BLaER1 treated with 17β-estradiol and CSF1 and Interleukin-3, amounts not matched to agents 10 nM and 100 nM (cell line): ENCODE data around the gene POLD4.

Source experiments
- H3K27ac ChIP-seq, 11 experiments: shearing (Covaris generic); formaldehyde crosslinking; 2 replicates each; pipeline ENCODE4 v1.8.1; 2022
- H3K27me3 ChIP-seq, 11 experiments: shearing (Covaris generic); formaldehyde crosslinking; 2 replicates each; pipeline ENCODE4 v1.8.1; 2022
- H3K36me3 ChIP-seq, 11 experiments: shearing (Covaris generic); formaldehyde crosslinking; 2 replicates each; pipeline ENCODE4 v1.8.1; 2022
- H3K4me1 ChIP-seq, 10 experiments: shearing (Covaris generic); formaldehyde crosslinking; 2 replicates each; pipeline ENCODE4 v1.8.1; 2022
- H3K4me2 ChIP-seq, 11 experiments: shearing (Covaris generic); formaldehyde crosslinking; 2 replicates each; pipeline ENCODE4 v1.8.1; 2022
- H3K4me3 ChIP-seq, 10 experiments: shearing (Covaris generic); formaldehyde crosslinking; 2 replicates each; pipeline ENCODE4 v1.8.1; 2022
- H3K9ac ChIP-seq, 11 experiments: shearing (Covaris generic); formaldehyde crosslinking; 2 replicates each; pipeline ENCODE4 v1.8.1; 2022
- H3K9me3 ChIP-seq, 11 experiments: shearing (Covaris generic); formaldehyde crosslinking; replicated peaks in 1 of 11; 2 replicates each; pipeline ENCODE4 v1.8.1; 2022
- H4K20me1 ChIP-seq, 11 experiments: shearing (Covaris generic); formaldehyde crosslinking; 2 replicates each; pipeline ENCODE4 v1.8.1; 2022
- Cebpa-rat ChIP-seq, 11 experiments: shearing (Covaris generic); IDR thresholded peaks; 2 replicates each; pipeline ENCODE4 v1.8.1; 2022

POLD4 gene

DNA sequence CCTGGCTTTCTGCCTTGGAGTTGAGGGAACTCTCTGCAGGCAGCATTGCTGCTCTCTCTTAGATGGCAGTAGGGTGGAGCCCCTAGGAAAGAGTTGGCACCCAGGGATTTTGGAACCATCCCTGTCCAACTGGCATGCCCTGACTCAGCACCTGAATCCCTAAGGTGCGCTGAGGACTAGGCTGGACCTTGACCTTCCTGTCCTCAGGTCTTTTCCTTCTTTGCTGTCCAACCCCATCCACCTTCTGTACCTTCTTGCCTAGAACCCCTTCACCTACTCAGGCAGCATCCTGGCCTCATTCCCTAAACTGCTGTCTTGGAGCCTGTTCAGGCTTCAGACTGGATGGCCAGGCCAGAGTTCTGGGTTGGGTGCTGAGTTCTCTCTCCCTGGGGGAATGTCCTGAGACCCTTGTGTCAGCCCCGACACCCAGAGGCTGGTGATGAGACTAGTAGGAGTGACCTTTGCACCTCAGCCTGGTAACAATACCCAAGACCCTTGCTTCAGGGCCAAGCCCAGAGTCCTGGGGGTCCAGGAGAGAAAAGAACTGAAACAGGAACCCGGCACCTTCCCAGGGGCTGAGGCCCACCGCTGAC is 2.5 kb upstream of the POLD4 start:
- Histone ChIP-seq H3K27me3 (no peaks in the 10 kb centered on the region), H3K4me2 (peak overlapping the region; percentile 91 to 100 (median 98)), H3K36me3 (no peaks in the 10 kb centered on the region), H3K9ac (peak overlapping the region; percentile 76 to 96 (median 90); a peak in 21 of 22 replicates), H4K20me1 (peaks cover 0 to 3% (median 0%) of the 10 kb centered on the region in 11 experiments; a peak in 2 of 22 replicates), H3K4me3 (peak overlapping the region in 4 of 10 experiments; percentile 11 to 45 (median 28); a peak in 6 of 20 replicates), H3K27ac (peak overlapping the region; percentile 45 to 99 (median 96); a peak in 20 of 22 replicates), H3K9me3 (no peaks in the 10 kb centered on the region), H3K4me1 (peaks cover 65 to 75% (median 66%) of the 10 kb centered on the region in 10 experiments)
- no peak for TF ChIP-seq Cebpa-rat (IDR thresholded peaks at IDR 0.05)

- H4K20me1 ChIP-seq = peaks cover 0 to 6% (median 0%) of the 10 kb centered on the region in 11 experiments; a peak in 2 of 22 replicates
- H3K4me3 ChIP-seq = peak overlapping the region in 3 of 10 experiments; percentile 55 to 83 (median 74); a peak in 4 of 20 replicates
- peak overlapping the region; percentile 91 to 100 (median 98) for H3K4me2 ChIP-seq
- peak overlapping the region; percentile 63 to 99 (median 96); a peak in 20 of 22 replicates for H3K27ac ChIP-seq
- peaks cover 70 to 80% (median 73%) of the 10 kb centered on the region in 10 experiments for H3K4me1 ChIP-seq
- TF ChIP-seq Cebpa-rat (IDR thresholded peaks at IDR 0.05) = no peak
- H3K9ac ChIP-seq = peak overlapping the region; percentile 82 to 96 (median 91)
- H3K36me3 ChIP-seq = no peaks in the 10 kb centered on the region
- H3K27me3 ChIP-seq = no peaks in the 10 kb centered on the region
- H3K9me3 ChIP-seq = no peaks in the 10 kb centered on the region
Measured at GRCh38 chr11:67355023-67355793, 1.9 kb upstream of the POLD4 start.

DNA sequence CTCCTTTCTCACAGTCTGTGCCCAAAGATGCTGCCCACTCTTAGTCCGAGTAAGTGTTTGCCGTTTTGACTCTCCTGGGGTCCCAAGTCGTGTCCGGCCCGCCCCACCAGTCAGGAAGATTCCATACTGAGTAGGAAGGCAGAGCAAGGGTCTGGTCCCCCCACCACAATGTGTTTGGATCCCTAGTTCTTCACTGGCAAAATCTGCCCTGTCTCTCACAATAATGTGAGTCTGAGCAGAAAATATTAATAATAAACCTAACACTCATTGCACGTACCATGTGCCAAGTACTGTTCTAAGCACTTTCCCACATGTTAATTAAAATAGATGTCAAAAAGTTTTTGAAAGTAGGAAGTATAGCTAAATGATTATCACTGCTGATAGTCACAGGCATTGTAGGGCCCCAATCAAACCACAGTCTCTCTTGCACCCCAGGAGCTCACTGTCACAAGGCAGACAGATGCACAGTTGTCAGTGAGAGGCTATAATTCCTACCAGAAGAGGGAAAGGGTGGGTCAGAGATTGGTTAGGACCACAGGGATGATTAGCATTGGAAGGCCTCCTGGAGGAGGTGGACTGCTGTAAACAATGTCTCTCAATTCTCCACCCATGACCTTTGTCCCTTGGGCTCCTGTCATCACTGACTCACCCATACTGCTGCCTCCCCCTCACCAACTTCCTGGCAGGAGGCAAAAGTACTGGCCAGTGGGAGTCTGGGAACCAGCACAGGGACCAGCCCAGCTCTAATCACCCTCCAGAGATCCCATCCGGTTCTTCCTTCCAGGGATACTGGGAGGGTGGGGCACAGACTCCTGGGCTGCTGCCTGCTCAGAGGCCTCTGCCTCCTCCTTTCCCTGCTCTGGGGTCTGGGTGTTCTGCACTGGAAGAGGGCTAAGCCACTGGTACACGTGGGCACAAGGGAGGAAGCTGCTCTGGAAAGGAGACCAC is 1.0 kb upstream of the POLD4 start:
- H3K4me2 ChIP-seq = peak overlapping the region; percentile 91 to 100 (median 98)
- peaks cover 0 to 6% (median 0%) of the 10 kb centered on the region in 11 experiments; a peak in 2 of 22 replicates for H4K20me1 ChIP-seq
- peak overlapping the region; percentile 82 to 96 (median 91) for H3K9ac ChIP-seq
- peaks cover 76 to 82% (median 81%) of the 10 kb centered on the region in 10 experiments for H3K4me1 ChIP-seq
- TF ChIP-seq Cebpa-rat (IDR thresholded peaks at IDR 0.05) = no peak
- H3K27me3 ChIP-seq = no peaks in the 10 kb centered on the region
- peak overlapping the region; percentile 63 to 99 (median 96); a peak in 21 of 22 replicates for H3K27ac ChIP-seq
- no peaks in the 10 kb centered on the region for H3K36me3 ChIP-seq
- peak overlapping the region in 9 of 10 experiments; percentile 42 to 83 (median 63); a peak in 12 of 20 replicates for H3K4me3 ChIP-seq
- H3K9me3 ChIP-seq = no peaks in the 10 kb centered on the region

DNA sequence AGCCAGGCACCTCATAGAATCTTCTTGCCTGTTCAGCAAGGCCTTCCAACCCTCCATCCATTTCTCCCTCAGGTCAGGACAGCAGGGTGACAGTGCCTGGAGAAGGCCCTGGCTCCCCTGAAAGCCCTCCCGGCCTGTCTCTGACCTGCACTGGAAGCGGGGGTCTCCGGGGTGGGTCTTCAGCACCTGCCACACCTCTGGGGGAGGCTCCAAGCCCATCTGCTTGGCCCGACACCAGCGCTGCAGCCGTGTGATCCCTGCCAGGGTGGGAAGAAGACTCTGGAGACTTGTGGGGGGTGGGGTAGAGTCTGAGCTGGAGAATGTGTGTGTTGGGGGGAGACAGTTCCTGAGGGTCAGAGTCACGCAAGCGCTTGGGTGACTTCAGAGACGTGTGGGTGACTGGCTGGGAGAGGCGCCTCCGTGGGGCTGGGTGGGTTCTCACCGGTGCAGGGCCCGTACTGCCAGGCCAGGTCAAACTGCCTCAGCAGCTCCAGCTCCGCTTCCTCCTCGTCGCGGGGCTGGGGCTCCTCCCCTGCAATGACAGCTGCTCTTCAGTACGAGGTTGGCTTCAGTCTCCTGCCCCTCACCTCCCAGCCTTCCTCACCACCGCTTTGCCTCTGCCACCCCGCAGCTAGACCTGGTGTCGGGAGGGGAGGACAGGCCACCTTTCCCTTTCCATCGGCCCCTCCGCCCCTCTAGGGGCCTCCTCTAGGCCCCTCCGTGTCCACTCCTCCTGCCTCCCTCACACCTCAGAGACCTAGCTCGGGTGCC is 615 bp downstream of the POLD4 start:
- Histone ChIP-seq H3K4me1 (peaks cover 64 to 90% (median 82%) of the 10 kb centered on the region in 10 experiments), H3K9me3 (no peaks in the 10 kb centered on the region), H3K9ac (peak overlapping the region; percentile 82 to 96 (median 91)), H3K27me3 (no peaks in the 10 kb centered on the region), H4K20me1 (peaks cover 0 to 6% (median 0%) of the 10 kb centered on the region in 11 experiments; a peak in 2 of 22 replicates), H3K27ac (peak overlapping the region; percentile 87 to 99 (median 96)), H3K4me2 (peak overlapping the region; percentile 91 to 100 (median 99)), H3K4me3 (peak overlapping the region; percentile 60 to 83 (median 70)), H3K36me3 (no peaks in the 10 kb centered on the region)
- TF ChIP-seq Cebpa-rat (IDR thresholded peaks at IDR 0.05) = no peak

- Histone ChIP-seq H3K4me1 (peaks cover 55 to 79% (median 71%) of the 10 kb centered on the region in 10 experiments), H3K27me3 (no peaks in the 10 kb centered on the region), H4K20me1 (peaks cover 0 to 6% (median 0%) of the 10 kb centered on the region in 11 experiments; a peak in 2 of 22 replicates), H3K9ac (peak overlapping the region; percentile 6 to 96 (median 58); a peak in 16 of 22 replicates), H3K27ac (peak overlapping the region in 9 of 11 experiments; percentile 41 to 99 (median 54); a peak in 17 of 22 replicates), H3K4me3 (peak overlapping the region in 3 of 10 experiments; percentile 14 to 44 (median 36); a peak in 3 of 20 replicates), H3K36me3 (no peaks in the 10 kb centered on the region), H3K9me3 (no peaks in the 10 kb centered on the region), H3K4me2 (peak overlapping the region; percentile 91 to 100 (median 99))
- no peak for TF ChIP-seq Cebpa-rat (IDR thresholded peaks at IDR 0.05)
Measured at GRCh38 chr11:67351275-67352005, 1.9 kb downstream of the POLD4 start.

- Histone ChIP-seq H3K4me3 (no peak overlapping the region), H3K9me3 (no peaks in the 10 kb centered on the region), H3K36me3 (no peaks in the 10 kb centered on the region), H3K9ac (peak overlapping the region in 1 of 11 experiments; percentile 15; a peak in 1 of 22 replicates), H3K27ac (no peak overlapping the region), H4K20me1 (peaks cover 0 to 6% (median 0%) of the 10 kb centered on the region in 11 experiments; a peak in 2 of 22 replicates), H3K4me1 (peaks cover 45 to 79% (median 71%) of the 10 kb centered on the region in 10 experiments), H3K27me3 (no peaks in the 10 kb centered on the region), H3K4me2 (peak overlapping the region in 6 of 11 experiments; percentile 3 to 35 (median 21); a peak in 4 of 22 replicates)
- TF ChIP-seq Cebpa-rat (IDR thresholded peaks at IDR 0.05) = no peak
Measured at GRCh38 chr11:67349928-67350465, 3.3 kb downstream of the POLD4 start.

DNA sequence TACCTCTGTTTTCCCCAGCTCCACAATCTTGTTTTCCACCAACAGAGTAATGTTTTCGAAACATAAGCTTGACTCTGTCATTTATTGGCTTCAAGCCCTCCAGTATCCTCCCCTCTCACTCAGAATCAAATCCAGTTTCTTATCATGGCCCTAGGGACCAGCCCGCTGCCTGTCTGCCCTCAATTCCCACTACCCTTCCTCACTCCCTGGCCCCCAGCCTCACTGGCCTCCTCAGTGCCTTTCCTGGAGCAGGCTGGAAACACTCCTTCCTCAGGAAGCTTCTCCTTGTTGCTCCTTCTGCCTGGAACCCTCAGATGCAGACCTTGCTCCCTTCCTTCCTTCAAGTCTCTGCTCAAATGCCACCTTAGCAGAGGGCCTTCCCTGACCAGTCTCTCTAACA is 3.9 kb downstream of the POLD4 start:
- Histone ChIP-seq H3K4me2 (peak overlapping the region in 3 of 11 experiments; percentile 3 to 35 (median 18); a peak in 3 of 22 replicates), H3K27ac (no peak overlapping the region)
- TF ChIP-seq Cebpa-rat (IDR thresholded peaks at IDR 0.05) = no peak

More for the DNA sequence above, 3.9 kb downstream of the POLD4 start:
- Histone ChIP-seq H3K9me3 (no peaks in the 10 kb centered on the region), H3K4me1 (peaks cover 43 to 79% (median 71%) of the 10 kb centered on the region in 10 experiments), H3K36me3 (no peaks in the 10 kb centered on the region), H4K20me1 (peaks cover 0 to 6% (median 0%) of the 10 kb centered on the region in 11 experiments; a peak in 2 of 22 replicates), H3K9ac (peak overlapping the region in 1 of 11 experiments; percentile 15; a peak in 1 of 22 replicates), H3K27me3 (no peaks in the 10 kb centered on the region), H3K4me3 (no peak overlapping the region)
